ENCODE results near the gene FBLN2. TPM values are rescaled to one million over a fixed set of nuclear protein-coding genes. Genes with fewer than 3 reads are reported as not detected.

Gene FBLN2
- total and polyA plus RNA-seq, 7 experiments from 2014 or later = 0.11 to 1.5 TPM; not detected in 5

- no peaks in the 10 kb centered on the region for H3K27me3 ChIP-seq (ENCODE audit: control insufficient read depth in 2 of 2, insufficient read depth in 2 of 2, low read length in 2 of 2)
- H3K36me3 Mint-ChIP-seq = no peaks in the 10 kb centered on the region
These were observed 52.8 kb downstream of the FBLN2 start for GRCh38 chr3:13601692-13602080.

DNA sequence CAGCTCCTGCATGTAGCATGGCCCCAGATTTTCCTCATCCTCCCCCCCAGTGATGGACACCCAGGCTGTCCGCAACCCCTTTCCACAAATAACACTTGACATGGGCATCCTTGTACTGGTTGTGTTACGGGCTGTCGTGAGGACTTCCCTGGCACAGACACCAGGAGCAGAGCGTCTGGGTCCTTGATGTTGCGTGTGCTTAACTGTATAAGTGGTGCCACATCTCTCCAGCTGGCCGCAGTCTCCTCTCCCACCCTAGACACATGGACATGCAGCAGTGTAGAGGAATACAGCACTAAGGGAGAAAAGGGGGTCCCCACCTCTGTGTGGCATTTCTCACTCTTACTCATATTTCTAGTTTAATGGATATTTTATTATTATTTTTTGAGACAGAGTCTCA, 56.6 kb downstream of the FBLN2 start:
- Histone ChIP-seq H3K27ac (ENCODE audit: low read depth, low read length) (no peak overlapping the region), H3K4me3 (ENCODE audit: low read length) (no peak overlapping the region), H3K36me3 (ENCODE audit: control insufficient read depth in 2 of 3, insufficient read depth in 3 of 3, low read length in 3 of 3) (no peaks in the 10 kb centered on the region), H3K9me3 (ENCODE audit: control insufficient read depth in 2 of 3, low read length in 3 of 3) (no peaks in the 10 kb centered on the region), H3K27me3 (ENCODE audit: control insufficient read depth in 2 of 2, insufficient read depth in 2 of 2, low read length in 2 of 2) (no peaks in the 10 kb centered on the region), H3K4me1 (ENCODE audit: control insufficient read depth in 2 of 2, insufficient read depth in 2 of 2, low read length in 2 of 2) (no peaks in the 10 kb centered on the region)
- no peak for DNase-seq
- H3K27ac Mint-ChIP-seq = peak overlapping the region in 1 of 9 donors; percentile 50
- H3K27me3 Mint-ChIP-seq = peaks cover 5 to 16% (median 7%) of the 10 kb centered on the region in 5 donors
- intact Hi-C loops (cut with micrococcal nuclease) = no loop called here
- no peaks in the 10 kb centered on the region for H3K36me3 Mint-ChIP-seq
- CTCF ChIA-PET = no interaction called here
- no peaks in the 10 kb centered on the region for H3K9me3 Mint-ChIP-seq
- H3K4me1 Mint-ChIP-seq = no peaks in the 10 kb centered on the region
- POLR2A ChIA-PET = no interaction called here
- no peak overlapping the region for H3K4me3 Mint-ChIP-seq
- no peak for ATAC-seq

More at GRCh38 chr3:13601692-13602080, 52.8 kb downstream of the FBLN2 start:
- intact Hi-C loops (cut with micrococcal nuclease) = no loop called here
- POLR2A ChIA-PET = no interaction called here
- Histone ChIP-seq H3K4me1 (ENCODE audit: control insufficient read depth in 2 of 2, insufficient read depth in 2 of 2, low read length in 2 of 2) (no peaks in the 10 kb centered on the region), H3K4me3 (ENCODE audit: low read length) (no peak overlapping the region), H3K9me3 (ENCODE audit: control insufficient read depth in 2 of 3, low read length in 3 of 3) (no peaks in the 10 kb centered on the region), H3K27ac (ENCODE audit: low read depth, low read length) (no peak overlapping the region), H3K36me3 (ENCODE audit: control insufficient read depth in 2 of 3, insufficient read depth in 3 of 3, low read length in 3 of 3) (no peaks in the 10 kb centered on the region)
- Mint-ChIP-seq H3K9me3 (no peaks in the 10 kb centered on the region), H3K27me3 (peaks cover 5 to 18% (median 9%) of the 10 kb centered on the region in 5 donors), H3K27ac (no peak overlapping the region), H3K4me3 (no peak overlapping the region), H3K4me1 (no peaks in the 10 kb centered on the region)
- ATAC-seq (no peak), DNase-seq (no peak)
- CTCF ChIA-PET = no interaction called here

DNA sequence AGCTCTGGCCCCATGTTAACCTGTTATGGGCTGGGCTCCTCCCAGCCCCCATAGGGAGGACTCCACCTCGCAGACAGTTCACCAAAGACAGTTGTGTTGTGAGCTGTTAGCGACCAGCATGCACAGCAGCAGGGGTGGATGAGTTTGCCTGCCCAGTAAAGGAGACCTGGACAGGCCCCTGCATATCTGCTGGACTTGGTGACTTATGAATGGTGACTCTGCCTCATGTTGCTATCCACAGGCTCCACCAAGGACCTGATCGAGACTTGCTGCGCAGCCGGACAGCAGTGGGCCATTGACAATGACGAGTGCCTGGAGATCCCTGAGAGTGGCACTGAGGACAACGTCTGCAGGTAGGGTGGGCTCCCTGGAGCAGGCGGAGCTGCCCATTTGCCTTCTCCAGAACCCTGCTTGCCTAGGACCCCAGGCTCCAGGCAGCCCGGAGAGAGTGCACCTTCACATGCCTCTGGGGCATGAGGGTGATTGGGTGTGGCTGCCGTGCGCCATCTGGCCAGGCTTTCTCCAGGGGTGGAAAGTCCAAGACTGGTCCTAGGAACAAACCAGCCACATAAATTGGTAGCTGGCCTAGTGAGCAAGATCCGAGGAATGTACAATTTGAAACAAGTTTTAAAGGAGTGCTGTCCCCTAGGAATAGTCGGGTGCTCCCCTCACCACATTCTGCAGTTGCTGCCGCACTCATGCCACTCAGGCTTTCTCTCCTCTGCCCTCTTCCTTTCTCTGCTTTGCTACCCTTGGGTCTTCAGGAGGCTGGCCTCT, 59.1 kb downstream of the FBLN2 start:
- Histone ChIP-seq H3K4me1 (ENCODE audit: control insufficient read depth in 2 of 2, insufficient read depth in 2 of 2, low read length in 2 of 2) (no peaks in the 10 kb centered on the region), H3K27me3 (ENCODE audit: control insufficient read depth in 2 of 2, insufficient read depth in 2 of 2, low read length in 2 of 2) (no peaks in the 10 kb centered on the region), H3K9me3 (ENCODE audit: control insufficient read depth in 2 of 3, low read length in 3 of 3) (no peaks in the 10 kb centered on the region), H3K27ac (ENCODE audit: low read depth, low read length) (no peak overlapping the region), H3K36me3 (ENCODE audit: control insufficient read depth in 2 of 3, insufficient read depth in 3 of 3, low read length in 3 of 3) (no peaks in the 10 kb centered on the region), H3K4me3 (ENCODE audit: low read length) (no peak overlapping the region)
- Mint-ChIP-seq H3K9me3 (no peaks in the 10 kb centered on the region), H3K4me1 (no peaks in the 10 kb centered on the region), H3K36me3 (no peaks in the 10 kb centered on the region), H3K27me3 (peaks cover 0 to 16% (median 6%) of the 10 kb centered on the region in 5 donors), H3K27ac (no peak overlapping the region), H3K4me3 (no peak overlapping the region)
- no peak for DNase-seq
- intact Hi-C loops (cut with micrococcal nuclease) = no loop called here
- ATAC-seq = no peak
- ChIA-PET CTCF (no interaction called here), POLR2A (no interaction called here)

DNA sequence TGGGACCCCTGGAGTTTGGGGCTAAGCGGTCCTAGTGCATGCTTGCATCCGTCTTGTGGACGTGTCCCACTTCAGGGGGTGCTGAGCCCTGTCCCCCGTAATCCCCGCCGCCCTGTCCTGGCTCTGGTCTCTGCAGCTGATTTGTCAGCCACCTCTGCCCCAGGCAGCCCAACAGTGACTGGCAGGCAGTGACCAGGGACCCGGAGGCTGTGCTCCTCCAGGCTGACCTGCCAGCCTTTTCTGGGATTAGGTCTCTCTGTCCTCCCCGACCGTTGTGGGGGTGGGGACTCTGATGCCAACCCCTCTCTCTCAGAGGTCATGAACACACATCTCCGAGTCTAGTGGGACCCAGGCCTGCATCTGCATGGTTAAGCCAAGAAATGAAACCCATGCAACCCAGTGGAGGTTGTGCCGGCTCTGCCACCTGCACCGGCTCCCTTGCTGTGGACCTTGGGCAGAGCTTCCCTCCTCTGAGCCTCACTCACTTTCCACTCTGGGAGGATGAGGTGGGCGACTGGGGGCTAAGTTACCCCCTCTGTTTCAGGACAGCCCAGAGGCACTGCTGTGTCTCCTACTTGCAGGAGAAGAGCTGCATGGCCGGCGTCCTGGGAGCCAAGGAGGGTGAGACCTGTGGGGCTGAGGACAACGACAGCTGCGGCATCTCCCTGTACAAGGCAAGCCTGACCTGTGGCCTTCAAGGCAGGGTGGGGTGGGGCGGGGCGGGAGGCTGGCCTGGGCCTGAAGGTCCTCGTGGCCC, 60.2 kb downstream of the FBLN2 start:
- peaks cover 0 to 16% (median 6%) of the 10 kb centered on the region in 5 donors for H3K27me3 Mint-ChIP-seq
- no peak for DNase-seq
- ChIA-PET CTCF (no interaction called here), POLR2A (no interaction called here)
- peaks cover 0 to under 1% (median 0%) of the 10 kb centered on the region in 11 donors for H3K9me3 Mint-ChIP-seq
- H3K27ac Mint-ChIP-seq = no peak overlapping the region
- ATAC-seq = no peak
- no peak overlapping the region for H3K27ac ChIP-seq (ENCODE audit: low read depth, low read length)
- intact Hi-C loops (cut with micrococcal nuclease) = no loop called here
- no peaks in the 10 kb centered on the region for H3K36me3 ChIP-seq (ENCODE audit: control insufficient read depth in 2 of 3, insufficient read depth in 3 of 3, low read length in 3 of 3)
- H3K4me1 ChIP-seq (ENCODE audit: control insufficient read depth in 2 of 2, insufficient read depth in 2 of 2, low read length in 2 of 2) = no peaks in the 10 kb centered on the region
- no peaks in the 10 kb centered on the region for H3K27me3 ChIP-seq (ENCODE audit: control insufficient read depth in 2 of 2, insufficient read depth in 2 of 2, low read length in 2 of 2)
- H3K4me1 Mint-ChIP-seq = no peaks in the 10 kb centered on the region
- no peaks in the 10 kb centered on the region for H3K36me3 Mint-ChIP-seq
- H3K4me3 Mint-ChIP-seq = no peak overlapping the region
- no peaks in the 10 kb centered on the region for H3K9me3 ChIP-seq (ENCODE audit: control insufficient read depth in 2 of 3, low read length in 3 of 3)
- no peak overlapping the region for H3K4me3 ChIP-seq (ENCODE audit: low read length)

DNA sequence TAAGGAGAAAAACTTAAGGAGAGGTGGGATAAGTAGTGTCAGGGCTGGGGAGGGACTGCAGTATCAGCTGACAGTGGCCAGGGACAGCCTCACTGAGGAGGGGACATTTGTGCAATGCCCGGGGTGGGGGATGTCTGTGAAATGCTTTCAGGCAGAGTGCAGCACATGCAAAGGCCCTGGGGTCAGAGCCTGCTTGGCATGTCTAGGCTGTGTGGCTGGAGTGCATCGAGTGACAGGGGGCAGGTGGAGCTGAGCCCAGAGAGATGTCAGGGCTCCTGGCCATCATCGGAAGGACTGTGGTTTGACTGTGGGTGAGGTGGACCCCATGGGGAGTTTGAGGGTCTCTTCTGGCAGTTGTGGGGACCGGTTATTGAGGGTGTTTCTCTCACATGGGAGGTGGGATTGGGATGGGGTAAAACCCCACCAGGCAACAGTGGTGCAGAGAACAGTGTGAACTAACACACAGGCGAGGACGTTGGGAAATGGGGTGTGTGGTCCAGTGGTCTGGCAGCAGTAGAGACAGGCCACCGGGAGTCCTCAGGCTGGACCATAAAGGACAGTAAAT, 61.2 kb downstream of the FBLN2 start:
- intact Hi-C loops (cut with micrococcal nuclease) = no loop called here
- Histone ChIP-seq H3K36me3 (ENCODE audit: control insufficient read depth in 2 of 3, insufficient read depth in 3 of 3, low read length in 3 of 3) (no peaks in the 10 kb centered on the region), H3K4me3 (ENCODE audit: low read length) (no peak overlapping the region), H3K27ac (ENCODE audit: low read depth, low read length) (no peak overlapping the region), H3K4me1 (ENCODE audit: control insufficient read depth in 2 of 2, insufficient read depth in 2 of 2, low read length in 2 of 2) (no peaks in the 10 kb centered on the region), H3K27me3 (ENCODE audit: control insufficient read depth in 2 of 2, insufficient read depth in 2 of 2, low read length in 2 of 2) (no peaks in the 10 kb centered on the region), H3K9me3 (ENCODE audit: control insufficient read depth in 2 of 3, low read length in 3 of 3) (no peaks in the 10 kb centered on the region)
- ChIA-PET CTCF (no interaction called here), POLR2A (no interaction called here)
- H3K4me3 Mint-ChIP-seq = no peak overlapping the region
- peaks cover 0 to 16% (median 6%) of the 10 kb centered on the region in 5 donors for H3K27me3 Mint-ChIP-seq
- peaks cover 0 to 9% (median 5%) of the 10 kb centered on the region in 11 donors for H3K9me3 Mint-ChIP-seq
- H3K27ac Mint-ChIP-seq = no peak overlapping the region
- ATAC-seq (no peak), DNase-seq (no peak)
- peaks cover 0 to 5% (median 0%) of the 10 kb centered on the region in 5 donors for H3K36me3 Mint-ChIP-seq
- H3K4me1 Mint-ChIP-seq = peaks cover 0 to 7% (median 0%) of the 10 kb centered on the region in 7 donors

DNA sequence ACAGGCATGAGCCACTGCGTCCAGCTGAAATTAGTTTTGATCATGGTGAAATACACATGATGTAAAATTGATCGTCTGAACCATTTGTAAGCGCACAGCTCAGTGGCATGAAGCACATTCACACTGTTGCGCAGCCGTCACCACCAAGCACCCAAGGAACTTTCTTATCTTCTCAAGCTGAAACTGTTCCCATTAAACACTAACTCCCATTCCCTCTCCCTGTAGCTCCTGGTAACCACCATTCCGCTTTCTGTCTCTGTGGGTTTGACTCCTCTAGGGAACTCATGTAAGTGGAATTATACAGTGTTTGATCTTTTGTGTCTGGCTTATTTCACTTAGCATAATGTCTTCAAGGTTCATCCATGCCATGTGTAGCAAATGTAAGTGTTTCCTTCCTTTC, 62.3 kb downstream of the FBLN2 start:
- DNase-seq (no peak), ATAC-seq (no peak)
- no peaks in the 10 kb centered on the region for H3K27me3 ChIP-seq (ENCODE audit: control insufficient read depth in 2 of 2, insufficient read depth in 2 of 2, low read length in 2 of 2)
- H3K4me1 Mint-ChIP-seq = peaks cover 0 to 7% (median 0%) of the 10 kb centered on the region in 7 donors
- CTCF ChIA-PET = no interaction called here
- no peak overlapping the region for H3K27ac ChIP-seq (ENCODE audit: low read depth, low read length)
- no peak overlapping the region for H3K4me3 Mint-ChIP-seq
- H3K27ac Mint-ChIP-seq = no peak overlapping the region
- peaks cover 0 to 16% (median 0%) of the 10 kb centered on the region in 5 donors for H3K27me3 Mint-ChIP-seq
- POLR2A ChIA-PET = no interaction called here
- no peaks in the 10 kb centered on the region for H3K9me3 ChIP-seq (ENCODE audit: control insufficient read depth in 2 of 3, low read length in 3 of 3)
- intact Hi-C loops (cut with micrococcal nuclease) = no loop called here
- peaks cover 0 to 9% (median 5%) of the 10 kb centered on the region in 11 donors for H3K9me3 Mint-ChIP-seq
- no peak overlapping the region for H3K4me3 ChIP-seq (ENCODE audit: low read length)
- peaks cover 0 to 5% (median 0%) of the 10 kb centered on the region in 5 donors for H3K36me3 Mint-ChIP-seq
- no peaks in the 10 kb centered on the region for H3K4me1 ChIP-seq (ENCODE audit: control insufficient read depth in 2 of 2, insufficient read depth in 2 of 2, low read length in 2 of 2)
- no peaks in the 10 kb centered on the region for H3K36me3 ChIP-seq (ENCODE audit: control insufficient read depth in 2 of 3, insufficient read depth in 3 of 3, low read length in 3 of 3)
